Mucosa of rectum (tissue), 2 donors: ENCODE data around the gene APOC1.

ENCODE experiments used
- H3K27ac ChIP-seq, 2 donors: one replicate each; pipeline ENCODE4 v1.7.0; 2013; ENCODE audit warnings: inconsistent platforms in 2 of 2, low read depth in 2 of 2, low read length in 2 of 2
- H3K27me3 ChIP-seq, 2 donors: one replicate each; pipeline ENCODE4 v1.7.0; 2013; ENCODE audit warnings: low read length in 2 of 2; ENCODE audit not compliant: control insufficient read depth in 2 of 2, insufficient read depth in 2 of 2
- H3K36me3 ChIP-seq, 2 donors: one replicate each; pipeline ENCODE4 v1.7.0; 2013; ENCODE audit warnings: low read length in 2 of 2; ENCODE audit not compliant: control insufficient read depth in 2 of 2, insufficient read depth in 2 of 2
- H3K4me1 ChIP-seq, 2 donors: one replicate each; pipeline ENCODE4 v1.7.0; 2013; ENCODE audit warnings: low read length in 2 of 2, mild to moderate bottlenecking in 1 of 2; ENCODE audit not compliant: control insufficient read depth in 2 of 2, insufficient read depth in 2 of 2
- H3K4me3 ChIP-seq, 2 donors: one replicate each; pipeline ENCODE4 v1.7.0; 2013; ENCODE audit warnings: low read length in 2 of 2
- H3K9ac ChIP-seq, 2 donors: one replicate each; pipeline ENCODE4 v1.7.0; 2013; ENCODE audit warnings: low read length in 2 of 2, low read depth in 1 of 2, mild to moderate bottlenecking in 1 of 2
- H3K9me3 ChIP-seq, 2 donors: one replicate each; pipeline ENCODE4 v1.7.0; 2013; ENCODE audit warnings: low read length in 2 of 2; ENCODE audit not compliant: control insufficient read depth in 2 of 2
- donor health status: healthy.
- donor health status: Normal muscosa, but diverticular disease.

The APOC1 gene

GRCh38 chr19:44939668-44940067 lies 25.3 kb downstream of the APOC1 start:
- Histone ChIP-seq H3K9ac (no peak overlapping the region), H3K36me3 (no peaks in the 10 kb centered on the region), H3K27ac (no peak overlapping the region), H3K4me1 (peaks cover 0 to 3% of the 10 kb centered on the region in 2 donors), H3K4me3 (no peak overlapping the region), H3K27me3 (no peaks in the 10 kb centered on the region), H3K9me3 (no peaks in the 10 kb centered on the region)

- no peaks in the 10 kb centered on the region for H3K27me3 ChIP-seq
- H3K4me3 ChIP-seq: no peak within 1 kb of the TSS
- H3K27ac ChIP-seq: no peak within 1 kb of the TSS
- no peak within 1 kb of the TSS for H3K9ac ChIP-seq
- no peaks in the 10 kb centered on the region for H3K4me1 ChIP-seq
- no peaks in the 10 kb centered on the region for H3K36me3 ChIP-seq
- no peaks in the 10 kb centered on the region for H3K9me3 ChIP-seq
Observed at GRCh38 chr19:44942067-44942571, 27.7 kb downstream of the APOC1 start, which contains the start of gene APOC4. APOC4 (plus strand) TSS chr19:44942237; CDS start chr19:44942278, 41 bp downstream.

- Histone ChIP-seq H3K27ac (peak overlapping the region in 1 of 2 donors; percentile 23), H3K9me3 (no peaks in the 10 kb centered on the region), H3K27me3 (no peaks in the 10 kb centered on the region), H3K4me3 (no peak overlapping the region), H3K9ac (no peak overlapping the region), H3K36me3 (no peaks in the 10 kb centered on the region), H3K4me1 (no peaks in the 10 kb centered on the region)
Observed at GRCh38 chr19:44943801-44944249, 29.4 kb downstream of the APOC1 start.

GRCh38 chr19:44947041-44947581 lies 32.7 kb downstream of the APOC1 start:
- no peak overlapping the region for H3K4me3 ChIP-seq
- H3K36me3 ChIP-seq: no peaks in the 10 kb centered on the region
- H3K9ac ChIP-seq: no peak overlapping the region
- no peak overlapping the region for H3K27ac ChIP-seq
- H3K27me3 ChIP-seq: no peaks in the 10 kb centered on the region
- no peaks in the 10 kb centered on the region for H3K4me1 ChIP-seq
- H3K9me3 ChIP-seq: no peaks in the 10 kb centered on the region

GRCh38 chr19:44948237-44948636 lies 33.8 kb downstream of the APOC1 start:
- no peak overlapping the region for H3K4me3 ChIP-seq
- H3K9ac ChIP-seq: no peak overlapping the region
- H3K4me1 ChIP-seq: no peaks in the 10 kb centered on the region
- no peaks in the 10 kb centered on the region for H3K27me3 ChIP-seq
- H3K27ac ChIP-seq: no peak overlapping the region
- no peaks in the 10 kb centered on the region for H3K9me3 ChIP-seq
- H3K36me3 ChIP-seq: no peaks in the 10 kb centered on the region

GRCh38 chr19:44948763-44949374 lies 34.5 kb downstream of the APOC1 start:
- Histone ChIP-seq H3K27ac (no peak overlapping the region), H3K27me3 (no peaks in the 10 kb centered on the region), H3K9ac (no peak overlapping the region), H3K36me3 (no peaks in the 10 kb centered on the region), H3K4me3 (no peak overlapping the region), H3K4me1 (peaks cover under 1 to 4% of the 10 kb centered on the region in 2 donors), H3K9me3 (no peaks in the 10 kb centered on the region)

- no peak overlapping the region for H3K4me3 ChIP-seq
- no peaks in the 10 kb centered on the region for H3K9me3 ChIP-seq
- H3K9ac ChIP-seq: no peak overlapping the region
- H3K27me3 ChIP-seq: no peaks in the 10 kb centered on the region
- peaks cover 7 to 10% of the 10 kb centered on the region in 2 donors for H3K4me1 ChIP-seq
- no peaks in the 10 kb centered on the region for H3K36me3 ChIP-seq
- H3K27ac ChIP-seq: no peak overlapping the region
Observed at GRCh38 chr19:44949550-44949949, 35.1 kb downstream of the APOC1 start.

- H3K4me1 ChIP-seq: peaks cover 15 to 19% of the 10 kb centered on the region in 2 donors
- no peaks in the 10 kb centered on the region for H3K36me3 ChIP-seq
- no peaks in the 10 kb centered on the region for H3K27me3 ChIP-seq
- no peak overlapping the region for H3K4me3 ChIP-seq
- H3K27ac ChIP-seq: no peak overlapping the region
- no peak overlapping the region for H3K9ac ChIP-seq
- H3K9me3 ChIP-seq: no peaks in the 10 kb centered on the region
Observed at GRCh38 chr19:44951179-44952159, 37.1 kb downstream of the APOC1 start.

GRCh38 chr19:44954278-44954648 lies 39.9 kb downstream of the APOC1 start:
- Histone ChIP-seq H3K27ac (peak overlapping the region; percentile 93 to 98), H3K27me3 (no peaks in the 10 kb centered on the region), H3K9ac (peak overlapping the region; percentile 93 to 99), H3K4me3 (peak overlapping the region; percentile 95 to 100), H3K9me3 (no peaks in the 10 kb centered on the region), H3K36me3 (peaks cover 0 to 3% of the 10 kb centered on the region in 2 donors), H3K4me1 (peaks cover 18 to 29% of the 10 kb centered on the region in 2 donors)
